C4-2B (cell line): Measurements from ENCODE around the gene NTNG1.

Experiments used
- H3K27ac ChIP-seq: fragments of 450-650 bp; 2 replicates; pipeline ENCODE4 v1.5.1; 2017
- CTCF ChIP-seq: fragments of 450-650 bp; conservative IDR thresholded peaks from 2 replicates; pipeline ENCODE4 v1.5.1; 2017; ENCODE audit warnings: mild to moderate bottlenecking
- ZFX ChIP-seq: fragments of 450-650 bp; IDR thresholded peaks from 2 replicates; pipeline ENCODE4 v1.6.1; 2017

NTNG1 gene

DNA sequence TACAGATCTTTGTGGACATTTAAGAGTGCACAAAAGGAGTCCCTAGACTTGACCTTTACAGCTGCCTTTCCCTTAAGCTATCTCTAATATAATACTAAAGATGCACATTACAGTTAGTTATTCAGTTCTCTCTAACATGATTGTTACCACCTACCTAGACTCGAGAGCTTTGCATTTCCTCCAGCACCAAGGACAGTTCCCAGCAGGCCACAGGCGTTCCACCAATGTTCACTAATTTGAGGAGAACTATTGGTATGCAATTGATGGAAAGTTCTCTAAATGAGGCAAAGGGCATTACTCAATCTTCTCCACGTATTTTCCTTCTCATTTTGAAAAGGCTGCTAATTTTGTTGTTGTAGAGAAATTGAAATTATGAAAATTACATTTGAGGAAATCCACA, 5.4 kb upstream of the NTNG1 start:
- TF ChIP-seq CTCF (no peak), ZFX (no peak)

DNA sequence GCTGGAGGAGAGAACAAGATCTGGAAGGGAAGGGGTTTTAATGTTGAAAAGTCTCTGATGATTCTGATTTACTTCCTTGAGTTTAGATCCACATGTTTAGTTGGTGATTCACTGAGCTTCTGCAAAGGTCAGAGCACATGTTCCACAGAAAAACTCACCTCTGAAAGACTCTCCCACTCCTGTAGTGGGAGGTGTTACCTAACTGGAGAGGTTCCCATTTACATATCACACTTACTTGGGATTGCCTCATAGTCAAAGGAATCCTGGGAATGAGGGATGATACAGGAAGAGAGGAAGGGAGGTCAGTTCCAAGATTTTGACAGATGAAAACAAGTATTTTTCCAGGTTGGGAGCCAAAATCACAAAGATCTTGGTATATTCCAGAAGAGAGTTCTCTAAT, 2.7 kb upstream of the NTNG1 start:
- H3K27ac ChIP-seq = no peak overlapping the region
- TF ChIP-seq CTCF = no peak
- TF ChIP-seq ZFX = no peak

More for the DNA sequence above, 5.4 kb upstream of the NTNG1 start:
- no peak overlapping the region for H3K27ac ChIP-seq

DNA sequence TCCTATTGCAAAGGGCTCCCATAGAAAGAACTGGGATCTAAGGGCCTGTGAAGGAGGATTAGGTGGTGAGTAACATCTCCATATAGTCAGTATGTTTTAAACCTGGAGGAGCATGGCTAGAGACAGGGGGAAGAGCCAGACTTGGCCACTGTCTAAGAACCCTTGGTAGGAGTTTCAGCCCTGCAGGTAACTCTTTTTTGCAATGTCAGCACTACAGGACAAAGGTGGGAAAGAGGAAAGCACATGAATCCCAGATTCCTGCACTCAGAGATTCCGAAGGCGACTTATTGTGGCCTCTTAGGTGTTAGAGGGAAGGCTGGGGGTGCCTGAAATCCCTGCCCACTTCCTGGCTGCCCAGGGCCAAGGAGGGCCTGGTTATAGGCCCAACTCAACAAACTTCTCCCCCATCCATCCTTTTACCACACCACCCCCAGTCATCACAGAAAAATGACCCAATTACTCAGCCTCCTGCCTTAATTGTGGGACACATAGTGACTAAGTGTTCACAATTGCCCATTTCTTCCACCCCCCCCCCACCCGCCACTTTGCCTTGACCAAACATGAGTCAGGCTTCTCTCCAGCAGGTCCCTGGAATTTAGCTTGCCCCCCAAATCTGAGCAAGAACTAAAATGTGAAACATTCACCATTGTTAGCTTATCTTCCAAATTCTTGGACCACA, 1.9 kb upstream of the NTNG1 start:
- no peak overlapping the region for H3K27ac ChIP-seq
- no peak for TF ChIP-seq CTCF
- no peak for TF ChIP-seq ZFX

GRCh38 chr1:107139833-107140702, 771 bp upstream of the NTNG1 start:
- H3K27ac ChIP-seq = no peak overlapping the region; the same call in 1 of the 2 replicates

GRCh38 chr1:107141491-107142126, 770 bp downstream of the NTNG1 start:
- TF ChIP-seq ZFX = no peak
- H3K27ac ChIP-seq = peak overlapping the region; percentile 74

More at GRCh38 chr1:107139833-107140702, 771 bp upstream of the NTNG1 start:
- no peak for TF ChIP-seq ZFX
- no peak for TF ChIP-seq CTCF

- H3K27ac ChIP-seq = no peak overlapping the region
- TF ChIP-seq CTCF (peak; percentile 84), ZFX (no peak)
Observed at GRCh38 chr1:107142140-107142542, 1.3 kb downstream of the NTNG1 start.

- H3K27ac ChIP-seq = no peak overlapping the region
- TF ChIP-seq CTCF (no peak), ZFX (no peak)
Observed at GRCh38 chr1:107142666-107143065, 1.8 kb downstream of the NTNG1 start.
